ENCODE measurements around the gene ITGA7.

GRCh38 chr12:55717011-55718007, 9.6 kb upstream of the ITGA7 start:
- no peak for TF ChIP-seq CTCF (conservative IDR thresholded peaks at IDR 0.05 in 1 of 2, IDR thresholded peaks at IDR 0.05 in 1 of 2; ENCODE audit: extremely low read depth in 1 of 2, insufficient read depth in 1 of 2, low read depth in 1 of 2, low read length in 2 of 2)
- no peak for TF ChIP-seq EZH2 (IDR thresholded peaks at IDR 0.05; ENCODE audit: borderline replicate concordance, low read length)
